GM18909 (cell line): Measurements from ENCODE around the gene TBL1X.

Source experiments
- ATAC-seq: cut with Tn5 transposase; IDR thresholded peaks from one replicate; pipeline ENCODE4 v1.9.1; 2021; ENCODE audit warnings: mild to moderate bottlenecking; ENCODE audit not compliant: unreplicated experiment, poor library complexity

Gene TBL1X

GRCh38 chrX:9687899-9688298 is 223.0 kb downstream of the TBL1X start:
- no peak for ATAC-seq

DNA sequence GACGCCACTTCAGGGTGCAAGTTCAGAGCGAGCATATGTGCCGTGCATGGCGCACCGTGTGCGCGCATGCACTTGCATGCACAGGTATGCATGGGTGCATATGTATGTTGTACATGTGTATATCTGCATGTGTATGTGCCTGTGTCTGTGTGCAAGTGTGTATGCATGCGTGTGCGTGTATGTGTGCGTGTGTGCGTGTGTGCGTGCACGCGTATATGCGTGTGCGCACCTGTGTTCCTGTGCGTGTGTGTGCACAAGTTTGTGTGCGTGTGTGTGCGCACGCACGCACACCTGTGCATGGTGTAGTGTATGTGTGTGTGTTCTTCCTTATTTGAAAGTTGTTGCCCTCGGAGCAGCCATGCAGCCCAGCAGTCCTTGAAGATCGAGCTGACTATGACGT is 224.0 kb downstream of the TBL1X start:
- no peak for ATAC-seq

DNA sequence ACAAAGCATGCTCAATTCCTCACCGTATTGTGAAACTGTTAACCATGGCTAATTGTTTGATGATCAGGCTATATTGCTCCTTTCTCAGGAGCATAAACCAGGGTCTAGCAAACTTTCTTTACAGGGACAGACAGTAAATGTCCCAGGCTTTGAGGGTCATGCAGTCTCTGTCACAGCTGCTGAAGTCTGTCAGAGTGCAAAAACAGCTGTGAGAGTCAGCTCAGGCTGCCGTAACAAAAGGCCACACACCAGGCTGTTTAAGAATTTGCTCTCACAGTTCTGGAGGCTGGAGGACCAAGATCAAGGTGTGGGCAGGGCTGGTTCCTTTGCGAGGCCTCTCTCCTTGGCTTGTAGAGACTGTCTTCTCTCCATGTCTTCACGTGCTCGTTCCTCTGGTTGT is 225.2 kb downstream of the TBL1X start:
- ATAC-seq, result no peak

DNA sequence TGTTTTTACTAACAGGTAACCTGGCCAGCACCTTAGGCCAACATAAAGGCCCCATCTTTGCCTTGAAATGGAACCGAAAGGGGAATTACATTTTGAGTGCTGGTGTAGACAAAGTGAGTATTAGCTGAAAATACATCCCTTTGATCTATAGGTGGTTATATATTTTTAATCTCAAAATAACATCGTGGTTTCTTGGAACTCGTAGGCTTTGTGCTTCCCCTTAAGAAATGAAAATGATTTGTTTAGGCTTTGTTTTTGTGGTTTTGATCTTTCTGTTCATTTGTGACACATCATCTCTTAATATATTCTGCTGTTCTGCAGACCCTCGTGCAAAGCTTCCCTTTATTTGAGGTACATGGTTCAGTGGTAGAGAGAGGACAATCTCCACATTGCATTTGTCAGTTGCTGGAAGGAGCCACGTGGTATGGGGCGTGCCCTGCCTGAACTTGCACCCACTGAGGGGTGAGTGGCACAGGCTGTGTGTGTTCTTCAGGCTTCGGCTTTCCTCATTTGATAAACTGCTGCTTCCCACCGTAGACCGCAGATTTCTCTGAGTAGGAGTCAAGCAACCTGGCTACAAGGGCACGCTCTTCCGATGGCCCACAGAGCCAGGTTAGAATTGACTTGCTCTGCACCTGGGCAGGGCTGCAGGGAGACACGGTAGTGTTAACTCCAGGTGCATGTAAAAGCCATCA is 228.6 kb downstream of the TBL1X start:
- no peak for ATAC-seq

DNA sequence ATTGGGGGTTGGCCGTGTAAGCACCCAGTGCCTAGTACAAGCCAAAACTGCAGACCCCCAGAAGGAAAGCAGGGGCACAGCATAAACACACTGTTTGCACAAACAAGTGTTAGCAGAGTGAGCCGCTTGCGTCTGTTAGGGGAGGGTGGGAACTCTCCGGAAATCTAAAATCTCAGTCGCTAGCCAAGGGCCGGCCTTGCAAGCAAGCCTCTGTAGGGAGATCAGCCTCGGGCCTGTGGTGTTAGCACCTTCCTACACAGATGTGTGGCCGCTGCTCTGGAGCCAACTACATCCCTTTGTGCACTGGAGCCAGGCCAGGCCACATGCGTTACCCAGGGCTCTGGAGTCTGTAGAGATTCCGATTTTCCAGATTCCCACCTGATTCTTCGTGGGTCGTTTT is 233.7 kb downstream of the TBL1X start:
- ATAC-seq, result no peak

DNA sequence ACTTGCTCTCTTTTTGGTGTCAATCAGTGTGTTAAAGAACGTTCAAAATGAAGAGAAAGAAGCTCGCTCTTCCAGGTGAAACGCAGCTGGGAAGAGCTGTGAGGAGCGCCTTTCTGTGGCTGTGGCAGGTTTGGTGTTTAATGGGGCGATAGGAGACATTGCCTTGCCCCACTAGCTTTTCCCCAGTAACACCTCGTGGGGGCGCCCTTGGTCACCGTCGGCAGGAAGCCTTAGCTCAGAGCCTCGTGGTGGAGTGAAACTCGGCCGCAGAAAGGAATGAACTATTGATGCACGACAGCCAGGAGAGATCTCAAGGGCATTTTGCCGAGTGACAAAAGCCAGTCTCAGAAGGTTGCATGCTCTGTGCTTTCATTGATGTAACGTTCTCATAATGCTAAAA is 235.7 kb downstream of the TBL1X start:
- no peak for ATAC-seq

- ATAC-seq, result no peak
These were observed 236.9 kb downstream of the TBL1X start for GRCh38 chrX:9701790-9702189.

- ATAC-seq, result no peak
These were observed 238.5 kb downstream of the TBL1X start for GRCh38 chrX:9703406-9703805.

DNA sequence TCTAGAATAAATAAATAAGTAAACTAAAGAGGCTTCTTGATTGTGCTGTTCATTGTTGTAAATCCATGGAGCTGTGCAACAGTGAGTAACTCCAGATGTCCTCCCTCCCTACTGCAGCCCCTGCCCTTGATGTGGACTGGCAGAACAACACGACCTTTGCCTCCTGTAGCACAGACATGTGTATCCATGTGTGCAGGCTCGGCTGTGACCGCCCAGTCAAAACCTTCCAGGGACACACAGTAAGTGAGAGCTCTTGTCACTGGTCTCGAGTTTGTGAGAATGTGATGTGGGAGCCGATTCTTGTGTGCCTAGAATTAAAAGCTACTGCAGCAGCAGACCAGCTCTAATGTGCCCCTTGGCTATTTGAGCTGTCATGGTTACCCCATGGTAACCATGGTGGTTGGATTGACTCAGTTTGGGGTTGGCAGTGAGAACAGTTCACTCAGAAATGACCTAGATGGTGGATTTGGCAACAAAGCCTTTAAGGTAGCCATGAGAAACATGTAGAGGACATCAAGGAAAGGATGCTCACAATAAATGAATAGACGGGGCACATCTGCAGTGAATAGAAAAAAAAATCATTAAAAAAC is 240.1 kb downstream of the TBL1X start:
- no peak for ATAC-seq

GRCh38 chrX:9706421-9706820 is 241.6 kb downstream of the TBL1X start:
- no peak for ATAC-seq

GRCh38 chrX:9707306-9708033 is 242.6 kb downstream of the TBL1X start:
- ATAC-seq, result no peak

- no peak for ATAC-seq
These were observed 243.2 kb downstream of the TBL1X start for GRCh38 chrX:9708086-9708485.

GRCh38 chrX:9708923-9709553 is 244.2 kb downstream of the TBL1X start:
- ATAC-seq, result peak; percentile 79

DNA sequence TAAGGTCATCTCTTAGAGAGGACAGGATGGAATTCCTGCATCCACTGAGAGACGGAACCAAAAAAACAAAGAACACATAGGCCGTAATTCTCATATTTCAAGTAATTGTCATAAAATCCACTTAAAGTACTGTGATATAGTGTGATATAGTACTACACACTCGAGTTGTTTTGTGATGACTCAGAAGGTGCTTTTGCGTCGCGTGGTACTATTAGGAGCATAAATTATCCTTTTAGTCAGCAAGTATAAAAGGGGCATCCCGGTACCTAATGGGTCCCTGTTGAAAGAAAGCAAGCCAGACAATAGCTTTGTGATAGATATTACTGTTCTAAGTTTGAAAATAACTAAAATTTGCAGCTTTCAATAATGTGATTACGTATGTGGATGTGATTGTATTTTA is 245.5 kb downstream of the TBL1X start:
- no peak for ATAC-seq

DNA sequence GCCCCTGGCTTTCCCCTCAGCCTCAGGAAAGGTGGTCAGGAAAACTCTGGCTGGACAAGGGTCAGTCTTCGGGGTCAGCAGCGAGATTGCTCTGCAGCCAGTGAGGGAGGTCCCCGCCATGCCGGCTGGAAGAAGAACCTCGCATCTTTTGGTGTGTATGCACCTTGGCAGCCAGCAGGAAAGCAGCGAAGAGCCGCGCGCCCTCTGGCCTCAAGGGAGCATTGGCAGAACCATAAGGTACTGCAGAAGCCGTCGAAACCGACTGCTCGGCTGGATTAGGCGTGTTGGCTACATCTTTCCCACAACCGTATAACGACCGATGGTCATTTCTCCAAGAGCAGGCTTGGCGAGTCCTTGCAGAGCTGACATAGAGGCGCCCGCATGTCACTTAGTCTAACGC is 252.5 kb downstream of the TBL1X start:
- no peak for ATAC-seq

DNA sequence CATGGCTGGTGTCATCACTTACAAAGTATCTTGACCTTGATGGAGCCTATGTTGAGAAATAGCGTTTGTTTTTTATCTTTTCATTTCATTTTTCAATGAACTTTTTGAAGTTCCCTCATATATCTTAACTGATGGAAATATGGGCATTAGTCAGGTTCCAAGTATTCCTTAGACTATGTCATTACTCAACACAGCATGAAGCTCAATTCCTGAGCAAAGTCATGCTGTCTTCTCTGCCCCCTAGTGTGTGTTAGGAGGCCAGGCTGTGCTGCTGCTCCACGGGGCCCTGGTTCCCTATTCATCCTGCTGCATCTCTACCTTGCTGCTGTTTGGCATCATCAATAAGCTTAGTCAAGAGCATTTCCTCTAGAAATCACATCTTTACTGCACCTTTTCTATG is 259.9 kb downstream of the TBL1X start:
- ATAC-seq, result no peak

DNA sequence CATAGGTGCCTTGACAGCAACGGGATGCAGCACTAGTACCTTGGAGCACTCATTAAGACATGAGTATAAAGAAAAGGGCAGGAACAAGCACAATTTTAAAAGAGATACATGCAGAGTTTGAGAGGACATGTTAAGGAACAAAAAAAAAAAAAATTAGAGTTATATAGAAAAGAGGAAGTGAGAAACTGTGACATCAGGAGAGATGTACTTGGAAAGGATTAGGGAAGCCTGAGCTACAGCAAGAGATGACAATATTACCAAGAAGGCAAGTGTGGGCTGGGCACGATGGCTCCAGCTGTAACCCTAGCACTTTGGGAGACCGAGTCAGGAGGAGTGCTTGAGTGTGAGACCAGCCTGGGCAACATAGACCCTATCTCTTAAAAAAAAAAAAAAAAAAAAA is 263.4 kb downstream of the TBL1X start:
- no peak for ATAC-seq

DNA sequence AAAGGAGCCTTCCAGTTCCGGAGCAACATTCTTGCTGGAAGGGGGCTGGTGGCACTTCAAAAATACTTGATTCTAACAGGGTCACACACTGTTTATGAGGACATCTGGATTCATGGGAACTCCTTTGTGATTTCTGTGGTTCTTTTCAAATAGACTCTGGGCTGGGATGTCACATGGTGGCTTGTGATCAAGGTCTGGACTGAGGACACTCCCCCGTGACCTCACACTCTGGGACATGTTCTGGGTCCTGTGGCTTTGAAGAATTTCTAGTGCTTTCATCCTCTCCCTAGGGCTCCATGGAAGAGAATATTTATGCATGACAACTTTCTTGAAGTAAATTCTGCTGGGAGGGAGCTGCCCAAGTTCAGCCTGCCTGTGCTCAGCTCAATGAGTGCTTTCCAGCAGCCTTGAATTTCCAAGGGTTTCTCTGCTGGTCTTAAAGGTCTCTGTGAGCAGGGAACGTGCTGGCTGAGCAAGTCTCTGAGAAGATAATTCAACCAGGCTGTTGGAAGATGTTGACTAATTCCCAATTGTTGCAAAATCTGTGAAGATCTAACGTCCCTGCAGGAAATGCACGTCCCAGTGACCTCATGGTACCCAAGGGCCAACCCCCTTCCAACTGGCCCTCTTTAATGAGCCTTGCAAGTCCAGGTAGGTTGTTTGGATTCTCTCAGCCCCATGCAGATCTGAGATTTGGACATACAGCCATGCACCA is 264.5 kb downstream of the TBL1X start:
- ATAC-seq, result no peak

DNA sequence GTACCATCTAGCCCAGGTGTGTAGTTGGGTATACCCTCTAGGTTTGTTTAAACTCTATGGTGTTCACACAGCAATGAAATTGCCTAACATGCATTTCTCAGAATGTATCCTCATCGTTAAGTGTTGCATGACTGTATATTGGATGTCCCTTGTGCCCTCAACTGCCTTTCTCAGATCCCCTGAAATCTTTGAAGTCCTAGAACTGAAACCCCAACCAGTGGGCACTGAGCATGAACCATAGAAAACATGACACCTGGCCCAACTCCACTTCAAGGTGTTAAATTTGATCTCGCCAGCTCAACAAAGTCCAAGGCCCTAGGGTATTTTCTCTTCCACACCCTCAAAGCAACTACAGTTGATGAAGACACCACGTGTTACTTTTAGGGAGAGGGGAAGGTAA is 265.2 kb downstream of the TBL1X start:
- ATAC-seq, result no peak

GRCh38 chrX:9730752-9731151 is 265.9 kb downstream of the TBL1X start:
- ATAC-seq, result no peak

DNA sequence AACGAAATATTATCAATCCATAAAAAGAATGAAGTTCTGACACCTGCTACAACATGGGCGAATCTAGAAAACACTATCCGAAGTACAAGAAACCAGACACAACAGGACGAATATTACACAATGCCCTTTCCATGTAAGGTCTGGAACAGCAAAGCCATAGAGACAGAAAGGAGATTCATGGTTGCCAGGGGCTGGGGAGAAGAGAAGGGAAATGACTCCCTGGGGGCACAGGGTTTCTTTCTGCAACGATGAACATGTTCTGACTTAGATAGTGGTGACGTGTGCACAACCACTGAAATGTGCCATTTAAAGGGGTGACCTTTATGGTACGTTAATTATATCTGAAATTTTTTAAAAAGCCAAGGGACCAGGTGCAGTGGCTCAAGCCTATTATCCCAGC is 272.5 kb downstream of the TBL1X start:
- ATAC-seq, result no peak
